ENCODE measurements around the gene GTF2H4.

GTF2H4 gene

DNA sequence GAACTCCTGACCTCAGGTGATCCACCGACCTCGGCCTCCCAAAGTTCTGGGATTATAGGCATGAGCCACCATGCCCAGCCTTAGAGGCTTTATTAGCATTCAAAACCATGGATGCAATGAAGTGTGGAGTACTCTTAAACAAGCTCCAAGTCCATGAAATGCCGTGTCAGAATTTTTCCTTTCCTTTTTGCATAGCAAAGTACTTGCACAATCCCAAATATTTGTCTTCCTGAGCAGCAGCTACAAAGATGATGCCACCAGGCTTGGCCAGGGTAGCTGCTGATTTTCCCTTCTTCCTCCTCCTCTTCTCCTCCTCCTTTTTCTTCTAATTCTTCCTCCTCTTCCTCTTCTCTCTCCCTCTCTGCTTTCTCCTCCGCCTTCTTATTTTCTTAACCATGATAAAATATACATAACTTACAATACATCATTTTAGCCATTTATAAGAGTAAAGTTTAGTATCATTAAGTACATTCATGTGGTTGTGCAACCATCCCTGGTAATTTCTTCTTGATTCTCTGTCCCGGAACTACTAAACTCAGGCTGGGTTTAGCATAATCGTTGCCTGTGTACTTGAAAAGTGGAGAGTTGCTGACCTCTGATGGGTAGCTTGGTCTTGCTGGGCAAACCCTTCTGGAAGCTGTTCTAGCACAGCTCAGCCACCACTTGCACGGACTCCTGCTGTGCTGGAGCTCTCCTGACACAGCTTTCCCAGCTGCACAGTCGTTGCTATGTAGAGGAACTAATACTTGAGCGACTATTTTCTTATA is 53.1 kb downstream of the GTF2H4 start:
- DNase-seq: no peak

DNA sequence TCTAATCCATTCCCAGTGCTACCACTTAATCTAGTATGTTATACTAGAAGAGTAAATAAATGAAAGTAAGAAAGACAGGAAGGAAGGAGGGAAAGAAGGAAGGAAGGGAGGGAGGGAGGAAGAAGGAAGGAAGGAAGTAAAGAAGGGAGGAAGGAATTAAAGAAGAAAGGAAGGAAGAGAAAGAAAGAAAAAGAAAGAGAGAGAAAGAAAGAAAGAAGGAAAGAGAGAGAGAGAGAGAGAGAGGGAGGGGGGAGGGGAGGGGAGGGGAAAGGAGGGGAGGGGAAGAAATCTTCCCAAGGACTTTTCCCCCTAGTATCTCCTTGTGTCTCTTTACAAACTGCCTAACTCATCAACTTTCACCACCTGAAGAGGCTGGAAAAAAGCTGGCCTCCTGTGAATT is 54.7 kb downstream of the GTF2H4 start:
- no peak for DNase-seq

DNA sequence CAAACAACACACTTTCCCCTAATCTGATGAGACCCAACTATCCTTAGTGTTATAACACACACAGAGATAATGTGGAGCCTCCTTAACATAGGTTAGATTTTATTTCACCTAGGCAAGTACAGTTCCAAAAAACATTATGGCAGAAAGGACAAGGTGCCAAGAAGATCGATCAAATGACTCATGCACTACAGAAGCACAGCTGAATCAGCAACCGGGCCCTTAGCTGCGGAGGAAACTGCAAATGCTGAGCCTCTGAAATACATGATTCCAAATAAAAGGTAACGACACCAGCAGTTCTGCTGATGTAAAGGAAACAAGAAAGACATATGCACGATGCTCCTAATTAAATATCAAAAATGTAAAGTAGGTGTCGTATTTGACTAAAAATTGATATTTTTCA is 55.6 kb downstream of the GTF2H4 start:
- no peak for DNase-seq
